SH-SY5Y (cell line): ENCODE measurements around the gene PLCXD3.

Experiments
- GATA2 ChIP-seq: IDR thresholded peaks from 2 replicates; pipeline ENCODE4 v1.6.1; 2011; ENCODE audit warnings: mild to moderate bottlenecking, low read depth, low read length
- GATA3 ChIP-seq: IDR thresholded peaks from 2 replicates; pipeline ENCODE4 v1.6.1; 2011; ENCODE audit warnings: low read depth, mild to moderate bottlenecking, low read length, moderate library complexity

DNA sequence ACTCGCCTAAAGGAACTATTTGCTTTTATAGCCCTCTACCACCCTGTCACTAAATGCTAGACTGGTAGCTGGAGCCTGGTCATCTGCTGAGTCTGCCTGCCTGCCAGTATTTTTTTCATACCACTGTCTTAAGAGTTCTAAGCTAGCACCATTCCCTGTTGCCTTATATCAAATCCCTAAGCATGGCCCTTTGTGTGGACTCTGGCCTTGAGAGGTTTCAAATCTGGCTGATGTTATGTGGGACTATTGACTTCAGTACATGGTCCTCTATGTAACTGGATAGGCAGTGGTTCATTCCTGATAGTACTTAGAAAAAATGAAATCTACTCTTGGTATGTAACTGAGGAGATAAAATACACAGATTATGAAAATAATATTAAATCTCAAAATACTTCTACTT is 103.5 kb downstream of the PLCXD3 start:
- TF ChIP-seq GATA2 (no peak), GATA3 (no peak)
